Cortex of kidney (tissue), 1 donor: ENCODE results near the gene HAPLN1.
"Not testable (repeated sequence)": the region's sequence is repeated elsewhere in the genome, so short reads cannot be mapped to it uniquely, and the experiment has no call there.

ENCODE experiments used
- DNase-seq: peaks from one replicate; lab custom pipeline; 2025; lab: John Stamatoyannopoulos, UW

Gene HAPLN1

DNA sequence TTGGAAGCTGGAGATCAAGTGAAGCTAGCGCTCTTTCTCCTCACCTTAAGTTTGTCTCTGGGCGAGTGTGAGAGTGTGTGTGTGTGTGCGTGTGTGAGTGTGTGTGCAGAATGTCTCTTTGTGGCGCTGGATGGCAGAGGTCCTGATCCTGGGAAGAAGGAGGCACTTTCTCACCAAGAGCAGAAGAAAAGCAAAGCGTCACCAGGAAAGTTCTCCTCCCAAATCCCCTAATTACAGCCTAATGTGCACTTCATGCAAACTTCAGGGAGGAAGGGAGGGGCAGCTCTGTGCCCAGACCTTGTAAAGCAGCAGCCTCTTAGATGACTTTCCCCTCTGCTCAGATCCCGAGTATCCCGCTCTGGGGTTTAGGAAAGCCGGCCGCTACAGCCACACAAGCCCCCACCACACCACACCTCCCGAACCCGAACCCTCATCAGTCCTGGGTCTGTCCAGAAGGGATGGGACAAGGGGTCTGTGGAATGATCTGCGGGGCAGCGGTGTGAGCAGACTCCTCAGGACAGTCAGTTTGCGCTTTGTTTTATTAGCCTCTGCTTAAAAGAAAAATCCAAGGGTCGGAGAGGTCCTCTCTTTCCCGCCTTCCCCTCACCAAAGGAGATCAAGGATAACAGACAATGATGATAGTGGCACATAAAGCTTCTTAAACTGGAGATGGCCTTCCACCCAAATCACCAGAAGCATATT, at the start of gene HAPLN1:
TSS of gene HAPLN1 (minus strand) at position 20 of the 702 bp plus-strand sequence. CDS start 47,332 bp downstream, outside the sequence.
- DNase-seq = no peak

DNA sequence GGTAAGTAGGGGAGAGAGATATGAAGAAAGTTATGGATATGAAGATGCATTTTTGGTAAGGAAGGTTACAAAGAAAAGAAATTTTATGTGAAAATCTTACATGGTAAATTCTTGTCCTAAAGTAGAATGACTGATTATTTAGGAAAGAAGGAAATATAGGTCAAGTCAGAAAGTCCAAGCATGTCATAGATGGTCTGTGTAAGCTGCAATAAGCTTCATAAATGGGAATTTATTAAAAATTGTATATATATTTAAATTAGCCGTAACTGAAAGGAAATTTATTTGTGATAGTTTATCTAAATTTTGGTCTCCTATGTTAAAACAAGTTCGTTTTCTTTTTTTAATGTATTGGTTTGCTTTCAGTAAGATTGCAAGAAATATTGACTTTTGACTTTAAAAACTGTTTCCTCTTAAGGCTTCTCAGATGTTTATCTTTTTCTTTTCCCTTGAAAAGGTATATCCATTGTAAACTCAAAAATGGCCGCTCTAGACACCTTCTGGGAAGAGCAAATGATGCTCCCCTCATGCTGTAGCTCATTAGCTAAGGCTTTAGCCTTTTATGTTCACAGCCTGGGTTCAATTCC, 46.8 kb upstream of the HAPLN1 start:
- DNase-seq = no peak

DNA sequence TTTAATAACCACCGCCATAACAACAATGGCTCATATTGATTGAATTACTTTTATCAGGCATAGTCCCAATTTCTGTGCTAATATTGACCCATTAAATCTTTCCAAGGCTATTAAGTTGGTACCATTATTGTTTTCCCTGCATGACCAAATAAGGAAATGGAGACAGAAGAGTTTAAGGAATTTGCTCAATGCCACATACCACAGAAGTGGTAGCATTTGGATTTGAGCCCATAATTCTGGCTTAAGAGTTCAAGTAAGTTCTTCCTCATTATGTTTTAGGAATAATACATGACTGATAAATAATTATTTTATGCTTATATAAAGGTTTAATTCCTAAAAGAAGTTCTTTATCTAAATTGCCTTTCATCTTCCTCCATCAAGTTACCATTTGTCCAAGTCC, 43.4 kb upstream of the HAPLN1 start:
- DNase-seq = no peak

DNA sequence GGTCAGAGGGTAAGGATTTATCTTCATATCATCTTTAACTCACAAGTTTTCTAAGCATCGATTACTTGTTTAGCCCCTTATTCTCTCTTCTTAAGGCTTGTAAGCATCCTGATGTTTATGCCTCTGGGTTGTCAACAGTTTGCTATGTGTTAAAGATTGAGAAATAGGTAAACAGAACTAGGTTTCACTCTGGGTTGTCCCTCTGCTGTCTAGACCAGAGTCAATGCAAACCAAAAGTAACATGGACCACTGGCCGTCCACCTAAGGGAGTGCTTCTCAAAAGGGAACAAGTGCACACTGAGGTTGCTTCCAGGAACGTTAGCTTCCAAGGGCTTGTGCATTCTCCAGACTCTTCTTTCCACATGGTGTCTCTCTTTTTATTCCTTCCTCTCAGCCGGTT, 39.9 kb upstream of the HAPLN1 start:
- DNase-seq = no peak

DNA sequence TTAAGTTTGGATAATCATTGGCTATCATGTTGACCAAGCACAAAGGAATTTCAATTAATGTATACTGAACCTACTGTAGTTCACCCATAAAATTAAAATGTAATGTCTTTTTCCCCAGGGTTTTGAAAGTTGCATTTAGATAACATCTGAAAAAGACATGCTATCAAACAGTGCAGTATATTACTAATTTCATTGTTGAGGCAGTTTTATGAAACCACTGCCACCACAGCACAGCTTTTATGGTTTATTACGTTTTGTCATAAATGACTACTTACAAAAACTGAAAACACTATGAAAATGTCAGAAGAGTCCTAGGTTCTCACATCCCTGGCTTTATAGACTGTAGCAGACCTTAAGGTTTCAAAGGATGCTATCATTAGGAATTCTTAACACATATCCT, 32.0 kb upstream of the HAPLN1 start:
- no peak for DNase-seq

DNA sequence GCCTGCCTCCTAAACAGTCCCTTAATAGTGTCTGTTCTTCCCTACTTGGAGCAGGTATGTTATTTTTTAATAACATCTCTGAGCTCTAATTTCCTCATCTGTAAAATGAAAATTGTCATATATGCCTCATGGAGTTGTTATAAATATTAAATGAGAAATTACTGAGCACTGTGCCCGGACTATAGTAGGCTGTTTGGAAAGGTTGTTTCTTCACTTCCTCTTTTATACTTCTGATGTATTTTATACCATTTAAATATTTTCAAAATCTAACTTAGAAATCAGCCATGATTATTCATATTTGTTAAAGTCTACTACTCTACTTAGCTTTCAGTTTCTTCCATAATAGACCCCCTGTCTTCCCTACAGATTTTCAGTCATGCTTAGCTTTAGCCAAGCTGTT, 30.5 kb upstream of the HAPLN1 start:
- DNase-seq = no peak

DNA sequence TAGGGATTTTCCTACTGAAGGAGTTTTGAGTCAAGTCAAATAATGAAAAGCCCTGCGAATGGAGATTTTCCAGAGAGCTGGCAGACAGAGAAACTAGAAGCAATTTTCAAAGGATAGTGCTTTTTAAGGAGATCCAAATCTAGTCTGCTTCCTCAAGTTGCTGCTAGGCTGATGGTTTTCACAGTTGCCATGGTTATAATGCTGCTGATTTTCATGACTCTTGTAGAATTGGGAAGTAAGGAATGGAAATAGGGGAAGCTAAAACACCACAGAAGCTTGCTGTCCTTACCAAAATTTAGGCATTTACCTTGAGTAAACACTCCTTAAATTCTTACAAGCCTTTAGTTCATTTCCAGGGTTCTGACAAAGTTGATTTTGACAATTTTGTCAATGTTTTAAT, 30.1 kb upstream of the HAPLN1 start:
- DNase-seq = no peak

DNA sequence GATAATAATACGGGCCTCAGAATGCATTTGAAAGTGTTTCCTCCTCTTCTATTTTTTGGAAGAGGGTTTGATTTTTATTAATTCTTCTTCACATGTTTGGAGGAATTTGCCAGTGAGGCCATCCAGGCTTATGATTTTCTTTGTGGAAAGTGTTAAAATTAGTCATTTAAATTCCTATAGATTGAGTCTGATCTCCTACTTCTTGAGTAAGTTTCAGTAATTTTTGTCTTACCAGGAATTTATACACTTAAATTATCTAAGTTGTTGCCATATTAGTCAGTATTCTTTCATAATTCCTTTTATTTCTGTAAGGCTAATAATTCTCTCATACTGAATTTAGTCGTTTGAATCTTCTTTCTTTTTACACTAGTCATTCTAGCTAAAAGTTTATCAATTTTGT, 25.2 kb upstream of the HAPLN1 start:
- DNase-seq = no peak

DNA sequence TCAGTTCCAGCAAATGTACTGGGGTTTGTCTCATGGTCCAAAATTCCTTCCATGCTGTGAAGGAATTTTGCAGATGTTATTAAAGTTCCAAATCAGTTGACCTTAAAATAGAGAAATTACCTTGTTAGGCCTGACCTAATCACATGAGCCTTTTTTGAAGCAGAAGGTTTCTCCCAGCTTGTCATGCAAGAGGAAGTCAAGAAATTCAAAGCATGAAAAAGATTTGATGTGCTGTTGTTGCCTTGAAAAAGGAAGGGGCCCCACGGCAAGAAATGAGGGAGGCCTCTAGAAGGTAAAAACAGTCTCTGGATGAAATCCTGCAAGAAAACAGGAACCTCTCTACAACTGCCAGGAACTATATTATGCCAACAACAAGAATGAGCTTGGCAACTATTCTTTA, 24.2 kb upstream of the HAPLN1 start:
- DNase-seq = no peak

DNA sequence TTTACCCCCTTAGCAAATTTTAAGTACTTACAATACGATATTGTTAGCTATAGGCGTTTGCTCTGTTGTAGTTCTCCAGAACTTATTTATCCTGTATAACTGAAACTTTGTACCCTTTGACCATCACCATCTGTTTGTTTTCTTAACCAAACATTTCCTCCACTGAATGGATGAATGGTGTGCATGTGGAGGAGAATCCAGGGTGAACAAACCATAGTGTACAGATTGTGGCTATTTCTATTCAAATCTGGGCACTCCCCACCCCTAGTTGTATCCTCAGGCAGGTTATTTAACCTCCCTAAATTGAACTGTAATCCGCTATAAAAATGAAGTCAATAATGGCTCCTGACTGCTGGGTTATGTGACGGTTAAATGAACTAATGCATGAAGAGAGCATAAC, 21.4 kb upstream of the HAPLN1 start:
- no peak for DNase-seq

DNA sequence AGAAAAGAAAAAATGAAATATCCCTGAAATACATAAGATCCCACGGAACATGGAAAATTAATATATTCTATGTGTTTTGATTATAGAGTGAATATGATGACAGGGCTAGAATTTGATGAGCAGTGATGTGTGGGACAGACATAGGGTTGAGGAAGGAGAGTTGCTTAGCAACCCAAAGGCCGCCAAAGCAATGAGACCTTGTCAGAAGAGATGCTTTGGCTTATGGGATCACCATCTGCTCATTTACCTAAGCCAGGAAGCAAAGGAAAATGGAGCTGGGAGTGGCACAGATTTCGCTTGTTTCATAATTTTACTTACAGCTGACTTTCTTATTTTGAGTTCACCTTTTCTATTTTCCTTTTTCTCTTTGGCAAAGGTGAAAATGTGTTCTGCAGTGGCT, 20.9 kb upstream of the HAPLN1 start:
- DNase-seq = no peak

DNA sequence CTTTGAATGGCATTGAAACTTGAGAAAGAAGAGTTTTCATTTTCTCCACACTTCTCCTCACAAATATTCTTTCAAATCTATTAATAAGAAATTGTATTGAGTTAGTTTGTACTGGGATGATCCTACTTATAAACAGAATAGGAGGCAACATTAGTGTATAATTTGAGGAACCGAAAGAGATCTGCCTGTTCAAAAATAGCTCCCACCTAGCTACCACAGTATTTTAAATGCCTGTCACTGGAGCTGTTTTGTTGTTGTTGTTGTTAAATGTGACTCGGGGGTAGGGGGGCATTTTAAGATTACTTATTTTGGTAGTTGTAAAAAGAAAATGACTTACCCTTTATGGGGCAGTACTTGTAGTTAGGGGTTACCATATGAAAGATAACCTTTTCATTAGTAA, 20.1 kb upstream of the HAPLN1 start:
- DNase-seq = no peak

DNA sequence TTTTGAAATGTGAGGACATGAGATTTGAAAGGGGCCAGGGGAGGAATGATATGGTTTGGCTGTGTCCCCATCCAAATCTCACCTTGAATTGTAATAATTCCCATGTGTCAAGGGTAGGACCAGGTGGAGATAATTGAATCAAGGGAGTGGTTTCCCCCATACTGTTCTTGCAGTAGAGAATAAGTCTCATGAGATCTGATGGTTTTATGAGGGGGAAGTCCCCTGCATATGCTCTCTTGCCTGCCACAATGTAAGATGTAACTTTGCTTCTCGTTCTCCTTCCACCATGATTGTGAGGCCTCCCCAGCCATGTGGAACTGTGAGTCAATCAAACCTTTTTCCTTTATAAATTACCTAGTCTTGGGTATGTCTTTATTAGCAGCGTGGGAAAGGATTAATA, 15.5 kb upstream of the HAPLN1 start:
- not testable (repeated sequence) for DNase-seq

DNA sequence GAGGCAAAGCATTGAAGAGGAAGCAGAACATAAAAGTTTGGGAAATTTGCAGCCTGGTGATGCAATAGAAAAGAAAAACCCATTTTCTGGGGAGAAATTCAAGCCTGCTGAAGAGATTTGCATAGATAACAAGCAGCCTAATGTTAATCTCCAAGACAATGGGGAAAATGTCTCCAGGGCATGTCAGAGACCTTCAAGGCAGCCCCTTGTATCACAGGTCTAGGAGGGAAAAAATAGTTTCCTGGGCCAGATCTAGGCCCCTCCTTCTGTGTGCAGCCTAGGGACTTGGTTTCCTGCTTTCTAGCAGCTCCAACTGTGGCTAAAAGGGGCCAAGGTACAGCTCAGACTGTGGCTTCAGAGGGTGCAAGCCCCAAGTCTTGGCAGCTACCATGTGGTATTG, 14.4 kb upstream of the HAPLN1 start:
- DNase-seq = not testable (repeated sequence)

DNA sequence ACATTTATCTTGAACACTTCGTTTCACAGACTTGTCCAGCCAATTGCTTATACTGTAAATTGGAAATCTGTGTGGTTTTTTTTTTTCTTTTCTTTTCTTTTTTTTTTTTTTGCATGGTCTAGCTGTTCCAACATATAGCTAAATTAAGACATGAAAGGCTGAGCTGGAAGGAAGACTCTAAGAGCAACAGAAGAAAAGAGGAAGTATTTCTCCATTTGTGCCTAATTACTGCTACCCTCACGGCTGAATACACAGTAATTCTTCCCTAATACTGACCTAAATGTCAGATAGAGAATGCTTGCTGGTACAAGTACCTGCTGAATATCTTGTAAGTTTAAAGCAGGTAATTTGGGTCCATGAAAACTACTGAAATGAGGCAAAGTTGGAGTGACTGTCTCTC, 11.0 kb upstream of the HAPLN1 start:
- no peak for DNase-seq

DNA sequence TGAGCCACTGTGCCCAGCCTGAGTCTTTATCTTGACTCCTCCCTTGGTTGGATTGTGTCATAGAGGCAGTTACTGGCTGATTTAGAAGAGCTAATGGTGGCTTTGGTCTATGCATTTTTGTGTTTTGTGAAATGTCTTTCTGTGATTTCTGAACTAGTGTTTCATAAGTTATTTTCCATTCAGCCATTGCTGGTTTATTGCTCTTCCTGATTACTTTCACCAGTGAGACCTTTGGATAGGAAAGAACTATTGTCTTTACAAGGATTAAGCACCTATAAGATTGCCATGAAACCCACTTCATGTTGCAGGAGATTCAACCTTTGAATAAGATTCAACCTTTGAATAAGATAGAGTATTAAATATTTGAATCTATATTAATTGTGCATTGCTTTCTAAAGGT, 8.7 kb upstream of the HAPLN1 start:
- no peak for DNase-seq

DNA sequence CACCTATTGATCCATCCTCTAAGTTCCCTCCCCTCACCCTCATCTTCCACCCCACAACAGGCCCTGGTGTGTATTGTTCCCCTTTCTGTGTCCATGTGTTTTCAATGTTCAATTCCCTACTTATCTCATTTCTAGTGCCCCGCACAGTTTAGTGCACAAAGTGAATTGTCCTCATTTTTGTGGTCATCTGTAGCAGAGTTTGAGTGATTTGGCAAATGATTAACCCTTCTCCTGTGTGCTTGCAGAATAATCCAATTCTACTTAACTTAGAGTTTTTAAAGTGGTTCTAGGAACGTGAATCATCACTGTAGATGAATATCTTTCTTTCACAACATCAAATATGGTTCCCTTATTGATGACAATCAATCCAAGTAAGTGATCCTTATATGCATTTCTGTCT, 6.3 kb upstream of the HAPLN1 start:
- no peak for DNase-seq

DNA sequence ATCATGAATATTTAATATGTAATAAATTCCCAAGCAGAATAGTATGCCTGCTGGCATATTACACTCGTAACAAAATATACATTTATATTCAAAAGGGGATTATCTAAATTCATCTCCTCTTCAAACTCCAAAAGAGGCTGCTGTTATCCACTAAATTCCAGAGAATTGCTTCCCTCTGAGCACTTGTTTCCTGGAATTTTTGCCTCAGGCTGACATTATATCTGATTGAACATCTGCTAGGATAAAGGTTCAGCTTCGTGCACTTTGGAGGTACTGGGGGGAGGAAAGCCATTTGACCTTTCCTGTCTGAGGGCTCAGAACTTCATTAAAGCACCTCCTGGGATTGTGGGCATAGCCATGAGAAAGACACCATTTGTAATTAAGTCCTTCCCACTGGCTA, 4.3 kb upstream of the HAPLN1 start:
- no peak for DNase-seq

DNA sequence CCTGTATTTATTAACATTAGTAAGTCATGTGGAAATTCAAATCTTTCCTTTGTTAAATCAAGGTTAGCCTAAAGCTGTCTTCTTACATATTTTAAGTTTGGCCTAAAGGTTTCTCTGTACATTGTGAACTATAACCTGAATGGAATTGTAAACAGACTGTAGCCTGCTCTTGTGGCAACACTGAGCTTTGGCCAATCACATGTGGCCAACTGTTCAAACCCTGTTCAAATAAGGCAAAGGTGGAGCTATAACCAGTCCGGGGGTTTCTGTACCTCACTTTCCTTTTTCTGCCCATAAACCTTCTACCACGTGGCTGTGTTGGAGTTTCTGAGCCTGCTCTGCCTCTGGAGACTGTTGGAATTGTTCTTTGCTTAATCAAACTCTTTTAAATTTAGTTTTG, 3.3 kb upstream of the HAPLN1 start:
- DNase-seq = no peak

DNA sequence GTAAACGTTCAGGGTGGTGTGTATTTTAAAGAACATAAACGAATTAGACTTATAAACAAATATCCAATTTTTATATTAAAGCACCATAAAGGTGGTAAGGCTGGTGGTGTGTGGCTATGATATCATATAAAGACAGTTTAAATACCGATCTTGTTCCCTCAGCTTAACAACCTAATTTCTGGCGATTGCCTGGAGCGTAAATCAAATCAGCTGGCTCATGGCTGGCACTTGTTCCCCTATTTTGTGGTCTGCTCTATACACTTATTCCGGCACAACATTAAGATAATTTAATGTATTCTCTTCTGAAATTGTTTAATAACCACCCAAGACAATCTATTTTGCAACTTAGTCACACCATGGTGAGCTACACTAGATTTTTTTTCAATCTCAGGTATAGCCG, 2.4 kb upstream of the HAPLN1 start:
- no peak for DNase-seq

DNA sequence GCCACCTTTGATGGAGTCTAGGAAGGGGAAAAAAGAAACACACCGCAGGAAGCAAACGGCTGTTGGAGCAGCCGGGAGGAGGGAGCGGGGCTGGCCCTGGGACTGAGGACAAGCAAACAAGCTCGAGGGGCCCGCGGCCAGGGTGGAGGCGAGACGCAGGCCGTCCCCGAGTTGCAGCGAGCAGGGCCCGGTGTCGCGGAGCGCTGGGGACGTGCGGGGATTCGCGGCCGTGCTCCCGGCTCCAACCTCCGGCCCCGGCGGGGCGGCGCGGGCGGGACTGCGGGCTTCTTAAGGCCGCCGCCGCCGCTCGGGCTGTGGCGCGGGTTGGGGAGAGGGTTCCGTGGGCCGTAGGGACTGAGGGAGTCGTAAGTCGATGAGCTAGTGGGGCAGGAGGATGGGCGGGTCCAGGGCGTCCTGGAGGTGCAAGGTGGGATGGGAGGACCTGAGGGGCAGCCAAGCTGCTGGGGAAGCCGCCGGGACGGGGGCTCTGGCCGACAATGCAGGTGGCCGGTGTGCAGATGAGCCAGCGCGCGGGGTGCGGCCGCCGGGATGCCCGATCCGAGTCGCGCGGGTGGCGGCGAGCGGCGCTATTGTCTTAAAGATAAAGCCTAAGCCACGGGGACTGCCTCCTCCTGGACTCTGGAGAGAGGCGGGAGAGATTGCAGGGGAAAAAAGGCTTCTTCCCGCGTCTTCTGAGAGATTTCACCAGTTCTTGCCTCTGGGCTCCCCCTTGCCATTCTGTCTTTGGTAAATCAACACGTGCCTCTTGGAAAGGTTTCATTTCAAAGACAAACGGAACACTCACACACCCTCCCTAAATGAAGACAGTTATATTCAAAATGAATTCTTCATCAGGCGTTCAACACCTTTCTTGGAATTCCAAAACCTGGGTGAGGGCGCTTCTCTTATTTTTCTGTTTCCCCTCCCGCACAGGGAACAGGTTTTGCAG, 1.6 kb upstream of the HAPLN1 start:
- DNase-seq = no peak

DNA sequence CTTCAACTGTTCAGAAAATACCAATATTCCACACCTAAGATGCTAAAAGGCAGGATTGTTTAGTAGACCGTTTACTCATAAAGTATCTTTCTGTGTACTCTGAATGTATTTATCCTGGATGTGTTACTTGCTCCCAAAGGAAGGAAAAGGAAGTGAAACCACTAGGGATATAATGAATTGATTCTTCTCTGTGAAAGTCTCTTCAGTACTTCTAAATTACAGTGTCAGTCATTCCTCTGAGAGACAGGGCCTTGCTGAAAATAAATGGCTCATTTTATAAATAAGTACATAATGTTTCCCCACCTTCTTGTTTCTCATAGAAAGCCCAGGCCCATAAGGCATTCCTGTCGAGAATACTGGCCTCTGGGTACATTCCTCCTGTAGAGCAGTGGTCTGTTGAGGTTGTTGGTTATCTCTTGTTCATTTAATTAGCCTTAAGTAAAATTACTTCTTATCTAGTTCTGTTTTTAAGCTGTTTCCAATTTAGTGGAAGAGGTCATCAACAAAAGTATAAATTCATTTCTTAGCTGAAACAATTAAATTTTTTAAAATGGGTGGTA, 1.6 kb downstream of the HAPLN1 start:
- no peak for DNase-seq
